Measurements from ENCODE around the gene GUCY1A2.

Gene GUCY1A2

GRCh38 chr11:106723071-106723470 lies 295.2 kb downstream of the GUCY1A2 start:
- no peak for DNase-seq (ENCODE audit: low read depth, low spot score)
- Histone ChIP-seq H3K36me3 (ENCODE audit: control insufficient read depth, insufficient read depth, low read length) (no peaks in the 10 kb centered on the region), H3K27ac (ENCODE audit: low read length) (no peak overlapping the region), H3K27me3 (ENCODE audit: control insufficient read depth, insufficient read depth, low read length) (no peaks in the 10 kb centered on the region), H3K4me3 (ENCODE audit: low read length) (no peak overlapping the region), H3K9me3 (ENCODE audit: control insufficient read depth, insufficient read depth, low read length) (no peaks in the 10 kb centered on the region), H3K4me1 (ENCODE audit: control insufficient read depth, insufficient read depth, low read length) (no peaks in the 10 kb centered on the region)
- no CpG with 5 or more reads among the region's 3 CpGs for WGBS (ENCODE audit: insufficient coverage, insufficient read length)

- H3K36me3 ChIP-seq (ENCODE audit: control insufficient read depth, insufficient read depth, low read length): no peaks in the 10 kb centered on the region
- H3K4me1 ChIP-seq (ENCODE audit: control insufficient read depth, insufficient read depth, low read length): no peaks in the 10 kb centered on the region
- H3K27me3 ChIP-seq (ENCODE audit: control insufficient read depth, insufficient read depth, low read length): no peaks in the 10 kb centered on the region
- WGBS (ENCODE audit: insufficient coverage, insufficient read length): no CpG with 5 or more reads among the region's 2 CpGs
- DNase-seq (ENCODE audit: low read depth, low spot score): no peak
- H3K9me3 ChIP-seq (ENCODE audit: control insufficient read depth, insufficient read depth, low read length): no peaks in the 10 kb centered on the region
- H3K27ac ChIP-seq (ENCODE audit: low read length): no peak overlapping the region
- H3K4me3 ChIP-seq (ENCODE audit: low read length): no peak overlapping the region
Observed at GRCh38 chr11:106717222-106717621, 301.1 kb downstream of the GUCY1A2 start.

DNA sequence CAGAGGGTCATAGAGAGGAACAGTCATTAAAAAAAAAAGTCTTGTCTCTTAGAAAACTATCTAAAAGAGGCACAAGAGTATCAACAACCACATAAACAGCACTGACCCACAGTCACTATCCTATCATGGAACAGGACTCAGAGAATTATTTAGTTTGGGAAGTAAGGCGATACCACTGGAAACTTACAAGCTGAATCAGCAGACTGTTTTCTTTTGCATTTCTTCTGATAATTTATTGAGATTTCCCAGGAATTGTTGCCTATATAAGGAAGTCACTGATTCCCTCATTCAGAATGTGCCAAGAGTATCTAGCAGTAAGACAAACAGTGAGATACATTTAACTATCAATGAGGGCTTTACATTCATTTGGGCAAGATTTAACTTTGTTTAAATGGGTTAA lies 304.1 kb downstream of the GUCY1A2 start:
- Histone ChIP-seq H3K27me3 (ENCODE audit: control insufficient read depth, insufficient read depth, low read length) (no peaks in the 10 kb centered on the region), H3K4me3 (ENCODE audit: low read length) (no peak overlapping the region), H3K36me3 (ENCODE audit: control insufficient read depth, insufficient read depth, low read length) (no peaks in the 10 kb centered on the region), H3K27ac (ENCODE audit: low read length) (no peak overlapping the region), H3K4me1 (ENCODE audit: control insufficient read depth, insufficient read depth, low read length) (no peaks in the 10 kb centered on the region), H3K9me3 (ENCODE audit: control insufficient read depth, insufficient read depth, low read length) (no peaks in the 10 kb centered on the region)
- DNase-seq (ENCODE audit: low read depth, low spot score): no peak
- no CpG with 5 or more reads among the region's 1 CpG for WGBS (ENCODE audit: insufficient coverage, insufficient read length)

DNA sequence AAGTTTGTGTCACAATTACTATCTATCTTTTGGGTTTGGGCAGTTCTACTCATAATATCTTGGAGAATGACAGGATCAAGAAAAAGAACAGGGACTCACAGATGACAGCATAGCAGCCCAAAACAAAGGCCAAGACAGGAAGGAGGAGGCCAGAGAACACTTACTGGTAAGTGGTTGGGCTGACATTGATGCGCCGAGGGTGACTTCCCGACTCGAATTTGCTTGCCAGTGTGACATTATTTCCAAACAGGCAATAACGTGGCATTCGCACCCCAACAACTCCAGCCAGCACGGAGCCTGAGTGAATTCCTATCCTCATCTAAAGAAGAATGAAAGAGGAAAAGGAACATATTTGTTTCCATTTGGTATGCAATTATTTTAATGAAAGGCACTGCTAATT lies 309.9 kb downstream of the GUCY1A2 start:
- no peak overlapping the region for H3K4me3 ChIP-seq (ENCODE audit: low read length)
- H3K27me3 ChIP-seq (ENCODE audit: control insufficient read depth, insufficient read depth, low read length): no peaks in the 10 kb centered on the region
- no peak for DNase-seq (ENCODE audit: low read depth, low spot score)
- H3K27ac ChIP-seq (ENCODE audit: low read length): no peak overlapping the region
- no CpG with 5 or more reads among the region's 7 CpGs for whole genome bisulfite sequencing (ENCODE audit: insufficient coverage, insufficient read length)
- H3K4me1 ChIP-seq (ENCODE audit: control insufficient read depth, insufficient read depth, low read length): no peaks in the 10 kb centered on the region
- H3K9me3 ChIP-seq (ENCODE audit: control insufficient read depth, insufficient read depth, low read length): no peaks in the 10 kb centered on the region
- H3K36me3 ChIP-seq (ENCODE audit: control insufficient read depth, insufficient read depth, low read length): no peaks in the 10 kb centered on the region

DNA sequence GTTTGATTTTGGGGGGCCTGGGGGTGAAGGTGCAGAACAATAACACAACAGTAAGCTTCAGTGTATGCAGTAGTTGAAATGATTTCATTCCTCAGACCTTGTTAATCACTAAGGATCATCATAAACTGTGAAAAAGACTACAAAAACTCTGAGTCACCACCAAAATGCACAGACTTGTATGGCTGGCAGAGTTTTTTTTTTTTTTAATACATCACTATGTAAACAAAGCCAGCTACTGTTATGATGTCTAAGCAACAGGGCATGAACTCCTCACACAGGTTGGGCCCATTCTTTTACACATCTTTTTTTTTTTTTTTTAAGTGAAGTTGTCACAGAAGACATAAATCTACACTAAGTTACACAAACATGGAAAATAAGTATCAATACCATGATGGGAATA lies 311.9 kb downstream of the GUCY1A2 start:
- no peaks in the 10 kb centered on the region for H3K36me3 ChIP-seq (ENCODE audit: control insufficient read depth, insufficient read depth, low read length)
- H3K27ac ChIP-seq (ENCODE audit: low read length): no peak overlapping the region
- H3K4me3 ChIP-seq (ENCODE audit: low read length): no peak overlapping the region
- no peak for DNase-seq (ENCODE audit: low read depth, low spot score)
- H3K27me3 ChIP-seq (ENCODE audit: control insufficient read depth, insufficient read depth, low read length): no peaks in the 10 kb centered on the region
- H3K9me3 ChIP-seq (ENCODE audit: control insufficient read depth, insufficient read depth, low read length): no peaks in the 10 kb centered on the region
- H3K4me1 ChIP-seq (ENCODE audit: control insufficient read depth, insufficient read depth, low read length): no peaks in the 10 kb centered on the region

- no CpG with 5 or more reads among the region's 3 CpGs for WGBS (ENCODE audit: insufficient coverage, insufficient read length)
Observed at GRCh38 chr11:106702805-106703204, 315.5 kb downstream of the GUCY1A2 start.

DNA sequence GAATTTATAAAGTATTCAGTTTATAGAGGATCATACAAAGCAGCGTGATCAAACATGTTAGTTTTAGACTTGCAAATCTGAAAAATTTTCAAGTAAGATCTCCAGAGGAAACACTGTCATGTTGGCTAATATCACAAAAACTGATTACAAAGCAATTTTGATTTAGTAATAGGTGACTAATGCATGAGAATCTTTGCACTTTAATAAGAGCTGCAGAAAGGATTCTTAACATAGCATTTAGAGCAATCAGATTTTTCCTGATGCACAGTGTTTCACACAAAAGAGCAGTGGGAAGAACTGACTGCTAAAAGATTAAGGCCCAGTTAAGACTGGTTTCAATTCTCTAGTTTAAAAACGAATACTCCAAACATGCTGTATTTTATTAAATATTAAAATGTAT lies 321.2 kb downstream of the GUCY1A2 start:
- H3K27me3 ChIP-seq (ENCODE audit: control insufficient read depth, insufficient read depth, low read length): no peaks in the 10 kb centered on the region
- no peak overlapping the region for H3K4me3 ChIP-seq (ENCODE audit: low read length)
- no peak for DNase-seq (ENCODE audit: low read depth, low spot score)
- no peaks in the 10 kb centered on the region for H3K36me3 ChIP-seq (ENCODE audit: control insufficient read depth, insufficient read depth, low read length)
- no peak overlapping the region for H3K27ac ChIP-seq (ENCODE audit: low read length)
- WGBS (ENCODE audit: insufficient coverage, insufficient read length): no CpG with 5 or more reads among the region's 2 CpGs
- no peaks in the 10 kb centered on the region for H3K4me1 ChIP-seq (ENCODE audit: control insufficient read depth, insufficient read depth, low read length)
- no peaks in the 10 kb centered on the region for H3K9me3 ChIP-seq (ENCODE audit: control insufficient read depth, insufficient read depth, low read length)

More at GRCh38 chr11:106702805-106703204, 315.5 kb downstream of the GUCY1A2 start:
- Histone ChIP-seq H3K4me3 (ENCODE audit: low read length) (no peak overlapping the region), H3K36me3 (ENCODE audit: control insufficient read depth, insufficient read depth, low read length) (no peaks in the 10 kb centered on the region), H3K4me1 (ENCODE audit: control insufficient read depth, insufficient read depth, low read length) (no peaks in the 10 kb centered on the region), H3K27me3 (ENCODE audit: control insufficient read depth, insufficient read depth, low read length) (no peaks in the 10 kb centered on the region), H3K27ac (ENCODE audit: low read length) (no peak overlapping the region), H3K9me3 (ENCODE audit: control insufficient read depth, insufficient read depth, low read length) (no peaks in the 10 kb centered on the region)
- DNase-seq (ENCODE audit: low read depth, low spot score): no peak

GRCh38 chr11:106695506-106695905 lies 322.8 kb downstream of the GUCY1A2 start:
- Histone ChIP-seq H3K36me3 (ENCODE audit: control insufficient read depth, insufficient read depth, low read length) (no peaks in the 10 kb centered on the region), H3K27ac (ENCODE audit: low read length) (no peak overlapping the region), H3K9me3 (ENCODE audit: control insufficient read depth, insufficient read depth, low read length) (no peaks in the 10 kb centered on the region), H3K27me3 (ENCODE audit: control insufficient read depth, insufficient read depth, low read length) (no peaks in the 10 kb centered on the region), H3K4me3 (ENCODE audit: low read length) (no peak overlapping the region), H3K4me1 (ENCODE audit: control insufficient read depth, insufficient read depth, low read length) (no peaks in the 10 kb centered on the region)
- DNase-seq (ENCODE audit: low read depth, low spot score): no peak
- WGBS (ENCODE audit: insufficient coverage, insufficient read length): 100% methylated on average over 1 of the region's 2 CpGs

GRCh38 chr11:106694501-106694900 lies 323.8 kb downstream of the GUCY1A2 start:
- DNase-seq (ENCODE audit: low read depth, low spot score): no peak
- Histone ChIP-seq H3K4me1 (ENCODE audit: control insufficient read depth, insufficient read depth, low read length) (no peaks in the 10 kb centered on the region), H3K27me3 (ENCODE audit: control insufficient read depth, insufficient read depth, low read length) (no peaks in the 10 kb centered on the region), H3K9me3 (ENCODE audit: control insufficient read depth, insufficient read depth, low read length) (no peaks in the 10 kb centered on the region), H3K4me3 (ENCODE audit: low read length) (no peak overlapping the region), H3K36me3 (ENCODE audit: control insufficient read depth, insufficient read depth, low read length) (no peaks in the 10 kb centered on the region), H3K27ac (ENCODE audit: low read length) (no peak overlapping the region)
- no CpG with 5 or more reads among the region's 5 CpGs for WGBS (ENCODE audit: insufficient coverage, insufficient read length)

GRCh38 chr11:106691807-106692365 lies 326.4 kb downstream of the GUCY1A2 start:
- no peak overlapping the region for H3K27ac ChIP-seq (ENCODE audit: low read length)
- no peak for DNase-seq (ENCODE audit: low read depth, low spot score)
- no peaks in the 10 kb centered on the region for H3K9me3 ChIP-seq (ENCODE audit: control insufficient read depth, insufficient read depth, low read length)
- no peaks in the 10 kb centered on the region for H3K4me1 ChIP-seq (ENCODE audit: control insufficient read depth, insufficient read depth, low read length)
- H3K4me3 ChIP-seq (ENCODE audit: low read length): no peak overlapping the region
- no peaks in the 10 kb centered on the region for H3K36me3 ChIP-seq (ENCODE audit: control insufficient read depth, insufficient read depth, low read length)
- no peaks in the 10 kb centered on the region for H3K27me3 ChIP-seq (ENCODE audit: control insufficient read depth, insufficient read depth, low read length)

- DNase-seq (ENCODE audit: low read depth, low spot score): no peak
- Histone ChIP-seq H3K9me3 (ENCODE audit: control insufficient read depth, insufficient read depth, low read length) (no peaks in the 10 kb centered on the region), H3K27ac (ENCODE audit: low read length) (no peak overlapping the region), H3K4me3 (ENCODE audit: low read length) (no peak overlapping the region), H3K36me3 (ENCODE audit: control insufficient read depth, insufficient read depth, low read length) (no peaks in the 10 kb centered on the region), H3K4me1 (ENCODE audit: control insufficient read depth, insufficient read depth, low read length) (no peaks in the 10 kb centered on the region), H3K27me3 (ENCODE audit: control insufficient read depth, insufficient read depth, low read length) (no peaks in the 10 kb centered on the region)
- WGBS (ENCODE audit: insufficient coverage, insufficient read length): no CpG with 5 or more reads among the region's 1 CpG
Observed at GRCh38 chr11:106690923-106691322, 327.4 kb downstream of the GUCY1A2 start.

Data from iPS DF 6.9 (cell line).